CD8-positive, alpha-beta memory T cell (primary cell): ENCODE measurements around the gene PDHX. TPM values are rescaled to one million over a fixed set of nuclear protein-coding genes. Genes with fewer than 3 reads are reported as not detected.

ENCODE experiments used
- CTCF ChIA-PET: fragments of 350-600 bp; sonication (Branson Sonifier 250); formaldehyde crosslinking; loops from one replicate; lab custom pipeline; 2021; ENCODE audit warnings: antibody characterized with exemption; lab: Charles Lee
- POLR2A ChIA-PET: fragments of 350-600 bp; sonication (Branson Sonifier 250); formaldehyde crosslinking; loops from one replicate; lab custom pipeline; 2021; ENCODE audit warnings: antibody characterized with exemption; lab: Charles Lee
- DNase-seq, 5 donors: peaks; one replicate each; pipeline versions ENCODE4 v3.0.0 to v3.0.0-alpha.2; 2020 to 2022; ENCODE audit warnings: mixed read lengths in 1 of 5
- H3K27ac ChIP-seq: one replicate; pipeline ENCODE4 v1.7.0; 2013; ENCODE audit warnings: low read depth, mild to moderate bottlenecking, low read length, moderate library complexity
- H3K27me3 ChIP-seq: 2 replicates; pipeline ENCODE4 v1.7.0; 2013; ENCODE audit warnings: low read length, mild to moderate bottlenecking; ENCODE audit not compliant: insufficient read depth, poor library complexity, severe bottlenecking
- H3K36me3 ChIP-seq: 2 replicates; pipeline ENCODE4 v1.7.0; 2013; ENCODE audit warnings: mild to moderate bottlenecking, low read length, moderate library complexity; ENCODE audit not compliant: insufficient read depth
- H3K4me1 ChIP-seq: 2 replicates; pipeline ENCODE4 v1.7.0; 2013; ENCODE audit warnings: mild to moderate bottlenecking, low read length, moderate library complexity; ENCODE audit not compliant: insufficient read depth
- H3K4me3 ChIP-seq: 2 replicates; pipeline ENCODE4 v1.7.0; 2013; ENCODE audit warnings: mild to moderate bottlenecking, low read length
- H3K9me3 ChIP-seq: 2 replicates; pipeline ENCODE4 v1.7.0; 2013; ENCODE audit warnings: mild to moderate bottlenecking, low read length
- H3K27ac Mint-ChIP-seq, 8 donors: one replicate each; pipeline ENCODE4 v1.8.0; 2020 to 2021; ENCODE audit warnings: mixed read lengths in 8 of 8, mild to moderate bottlenecking in 6 of 8, inconsistent platforms in 3 of 8, moderate library complexity in 3 of 8
- H3K27me3 Mint-ChIP-seq, 2 donors: one replicate each; pipeline ENCODE4 v1.8.0; 2020 to 2021; ENCODE audit warnings: mixed read lengths in 2 of 2, mild to moderate bottlenecking in 1 of 2, moderate library complexity in 1 of 2
- H3K36me3 Mint-ChIP-seq, 3 donors: one replicate each; pipeline ENCODE4 v1.8.0; 2020 to 2021; ENCODE audit warnings: mixed read lengths in 3 of 3, inconsistent platforms in 1 of 3, mild to moderate bottlenecking in 1 of 3
- H3K4me1 Mint-ChIP-seq, 3 donors: one replicate each; pipeline ENCODE4 v1.8.0; 2020 to 2021; ENCODE audit warnings: mixed read lengths in 3 of 3, inconsistent platforms in 1 of 3, mild to moderate bottlenecking in 1 of 3
- H3K4me3 Mint-ChIP-seq, 7 donors: one replicate each; pipeline ENCODE4 v1.8.0; 2020 to 2021; ENCODE audit warnings: mixed read lengths in 7 of 7, mild to moderate bottlenecking in 6 of 7, moderate library complexity in 4 of 7, inconsistent platforms in 2 of 7
- H3K9me3 Mint-ChIP-seq, 5 donors: one replicate each; pipeline ENCODE4 v1.8.0; 2020 to 2022; ENCODE audit warnings: mixed read lengths in 5 of 5, mild to moderate bottlenecking in 3 of 5, moderate library complexity in 2 of 5, inconsistent platforms in 1 of 5
- polyA plus RNA-seq: library from polyadenylated mRNA; unstranded; fragments of 300-500 nt; fragmentation: Illumina TruSeq; gene quantifications from one replicate; pipeline ENCODE4 v1.2.3, GENCODE V29; 2021
- total RNA-seq, 2 experiments: library from RNA; stranded (reverse); gene quantifications; one replicate each; pipeline ENCODE4 v1.2.3, GENCODE V29; 2021

The PDHX gene
- total and polyA plus RNA-seq, 3 experiments from 2014 or later = 16.3 to 41.4 (median 37.8) TPM

DNA sequence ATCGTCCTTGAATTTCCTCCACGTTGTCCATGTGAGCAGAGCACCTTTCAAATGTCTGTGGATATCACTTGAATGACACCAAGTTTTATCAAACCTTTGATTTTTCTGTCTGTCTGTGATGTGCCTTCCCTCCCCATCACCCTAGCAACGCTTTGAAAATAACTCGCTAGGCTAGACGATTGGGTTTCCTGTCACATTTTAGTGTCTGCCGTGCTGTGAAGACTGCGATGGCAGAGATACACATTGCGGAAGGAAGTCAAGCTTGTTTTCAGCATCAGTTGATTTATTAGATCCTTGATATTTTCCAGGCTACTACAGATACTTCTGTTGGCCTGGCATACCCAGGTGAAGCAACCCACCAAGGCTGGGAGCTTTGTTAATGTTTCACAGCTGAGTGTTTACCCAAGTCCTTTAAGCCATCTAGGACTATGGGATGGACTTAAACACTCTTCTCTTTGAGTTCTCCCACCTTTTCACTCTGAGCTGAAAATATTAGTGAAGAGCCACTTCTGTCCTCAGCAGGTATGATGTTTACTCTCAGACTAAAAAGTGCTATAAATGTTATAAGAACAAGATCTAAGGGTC is 128.9 kb downstream of the PDHX start:
- Histone ChIP-seq H3K36me3 (no peaks in the 10 kb centered on the region), H3K27ac (peak overlapping the region; percentile 87), H3K9me3 (no peaks in the 10 kb centered on the region), H3K4me1 (peaks cover 93% of the 10 kb centered on the region), H3K27me3 (no peaks in the 10 kb centered on the region), H3K4me3 (peak overlapping the region; percentile 24)
- CTCF ChIA-PET = interaction anchor here (0.7 to 2.3 kb wide), 12 partner anchors 10 to 201 kb away, joined by 3 to 6 read pairs (median 4); partner anchors contain the start of gene CD44
- DNase-seq = peak; percentile 57 to 93 (median 93)
- peak overlapping the region; percentile 94 to 100 (median 100) for H3K27ac Mint-ChIP-seq
- H3K36me3 Mint-ChIP-seq = peaks cover 0 to 7% (median under 1%) of the 10 kb centered on the region in 3 donors
- POLR2A ChIA-PET = interaction anchor here (0.6 to 2.0 kb wide), 6 partner anchors 33 to 132 kb away, joined by 3 to 7 read pairs (median 4); no protein-coding TSS in a partner anchor
- peaks cover 70 to 98% (median 92%) of the 10 kb centered on the region in 3 donors for H3K4me1 Mint-ChIP-seq
- peak overlapping the region; percentile 53 to 97 (median 85) for H3K4me3 Mint-ChIP-seq
- H3K27me3 Mint-ChIP-seq = peaks cover 0 to 5% of the 10 kb centered on the region in 2 donors
- no peaks in the 10 kb centered on the region for H3K9me3 Mint-ChIP-seq

Other genes with a start within 250 kb of the PDHX start
- gene APIP, start 239 bp upstream of the PDHX start, total RNA-seq = 10 to 100 TPM; 36.4 to 38.8 TPM
- 20.4 TPM for gene APIP, start 239 bp upstream of the PDHX start, polyA plus RNA-seq
- gene CD44, start 222.6 kb downstream of the PDHX start, total RNA-seq = 100 to 1,000 TPM; 510 to 534 TPM
- 338 TPM for gene CD44, start 222.6 kb downstream of the PDHX start, polyA plus RNA-seq